ENCODE results near the gene ALDH18A1.

The ALDH18A1 gene

DNA sequence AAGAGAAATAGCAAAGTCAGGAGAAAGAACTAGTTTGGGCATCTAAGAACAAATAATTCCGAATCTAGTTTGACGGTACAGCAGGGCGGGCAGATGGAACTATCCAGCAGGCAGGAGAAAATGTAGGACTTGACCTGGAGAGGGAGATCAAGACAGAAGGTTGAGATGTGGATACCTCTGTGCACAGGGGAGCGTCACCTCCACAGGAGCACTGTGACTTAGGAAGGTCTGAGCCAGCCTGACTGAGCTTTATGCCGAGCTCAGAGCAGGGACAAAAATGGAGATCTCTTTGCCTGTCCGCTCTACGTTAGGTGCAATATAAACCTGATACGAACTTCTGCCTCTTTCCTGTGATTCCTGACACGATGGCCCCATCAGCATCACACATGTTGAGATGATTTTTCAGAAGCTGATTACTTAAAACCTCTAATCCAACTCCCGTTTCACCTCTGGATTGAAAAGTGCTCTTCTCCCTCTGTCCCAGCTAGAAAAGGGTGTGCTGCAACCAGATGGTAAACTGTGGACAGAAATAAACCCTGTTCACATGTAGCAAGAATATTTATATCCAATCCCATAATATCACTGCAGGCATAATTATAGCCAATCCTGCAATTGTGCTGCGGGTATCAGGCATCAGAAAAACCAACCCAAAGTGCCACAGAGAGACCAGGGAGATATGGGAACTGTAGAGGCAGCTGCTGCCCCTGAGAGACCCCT, 81.7 kb downstream of the ALDH18A1 start:
- DNase-seq: no peak

DNA sequence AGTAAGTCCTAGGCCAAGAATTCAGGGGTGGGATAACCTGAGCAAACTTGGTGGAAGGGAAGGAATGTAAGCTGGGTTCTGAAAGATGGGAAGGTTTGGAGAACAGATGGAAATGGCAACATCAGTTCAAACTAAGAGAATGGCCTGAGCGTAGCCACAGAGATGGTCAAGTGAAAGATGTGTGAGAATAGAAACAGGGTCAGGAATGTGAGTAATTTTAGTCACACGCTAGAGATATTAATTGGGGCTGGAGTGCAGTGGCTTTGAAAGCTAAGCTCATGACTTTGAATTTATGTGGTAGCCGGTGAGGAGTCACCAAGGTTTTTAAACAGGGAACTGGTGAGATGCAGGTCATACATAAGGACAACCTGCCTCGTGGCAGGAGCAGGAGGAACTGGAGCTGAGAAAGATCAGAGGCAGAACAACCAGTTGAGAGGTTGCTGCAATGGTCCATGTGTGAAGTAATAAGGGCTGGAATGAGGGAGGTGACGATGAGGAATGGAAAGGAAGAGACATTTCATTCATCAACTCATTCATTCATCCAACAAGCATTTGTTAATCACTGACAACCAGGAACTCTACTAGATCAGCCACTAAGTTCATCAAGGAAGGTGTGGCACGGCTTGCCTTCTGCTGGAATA, 82.4 kb downstream of the ALDH18A1 start:
- no peak for DNase-seq

DNA sequence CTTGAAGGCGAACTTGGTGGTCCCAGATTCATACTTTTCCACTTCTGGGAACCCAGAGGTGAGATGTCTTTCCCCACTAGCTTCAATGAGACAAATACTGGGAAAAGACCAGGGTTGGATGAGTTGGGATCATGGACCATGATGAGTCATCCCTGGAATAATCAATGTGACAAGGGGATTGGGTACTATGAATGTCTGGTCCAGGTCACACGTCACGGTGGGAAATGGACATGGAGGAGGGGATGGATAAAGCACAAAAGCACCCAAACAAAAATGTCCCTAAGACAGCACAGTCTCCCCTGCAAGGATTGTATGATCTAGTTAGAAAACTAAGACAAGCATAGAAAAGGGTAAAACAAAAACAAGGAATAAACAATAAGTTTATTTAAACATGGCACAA, 83.0 kb downstream of the ALDH18A1 start:
- no peak for DNase-seq

DNA sequence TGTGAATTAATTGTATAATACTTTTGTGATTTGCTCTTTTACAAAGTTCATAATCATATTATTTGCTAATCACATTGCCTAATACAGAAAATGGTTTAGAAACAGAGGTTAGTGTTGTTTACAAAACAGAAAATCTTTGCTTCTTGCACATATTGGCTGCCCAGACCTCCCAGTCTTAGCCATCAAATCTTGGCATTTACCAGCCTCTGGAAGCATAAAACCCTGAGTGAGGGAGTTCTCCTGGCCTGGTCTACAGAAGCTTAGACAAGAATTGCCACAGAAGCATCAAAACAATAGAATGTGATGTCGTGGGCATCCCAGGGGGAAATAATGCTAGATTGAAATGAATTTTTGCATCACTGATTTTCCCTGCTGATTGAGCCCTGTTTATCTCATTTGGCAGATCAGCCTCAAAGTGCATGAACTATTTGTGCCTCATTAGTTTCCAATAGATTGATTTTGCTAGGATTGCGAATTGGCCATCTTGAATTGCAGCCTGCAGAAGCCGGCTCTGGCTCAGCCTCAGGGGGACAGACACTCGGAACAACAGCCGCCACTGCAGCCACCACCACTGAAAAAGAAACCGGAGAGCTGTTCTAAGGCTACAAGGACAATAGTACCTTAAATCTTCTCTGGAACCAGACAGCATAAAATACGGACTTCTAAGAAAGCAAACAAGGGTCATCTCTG, 84.2 kb downstream of the ALDH18A1 start:
- DNase-seq: no peak

DNA sequence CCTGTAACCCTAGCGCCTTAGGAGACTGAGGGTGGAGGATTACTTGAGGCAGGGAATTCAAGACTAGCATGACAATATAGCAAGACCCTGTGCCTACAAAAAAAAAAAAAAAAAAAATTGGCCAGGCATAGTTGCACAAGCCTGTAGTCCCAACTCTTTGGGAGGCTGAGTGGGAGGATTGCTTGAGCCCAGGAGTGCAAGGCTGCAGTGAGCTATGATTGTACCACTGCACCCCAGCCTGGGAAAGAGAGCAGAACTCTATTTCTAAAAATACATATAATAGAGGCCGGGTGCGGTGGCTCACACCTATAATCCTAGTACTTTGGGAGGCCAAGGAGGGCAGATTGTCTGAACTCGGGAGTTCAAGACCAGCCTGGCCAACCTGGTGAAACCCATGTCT, 85.1 kb downstream of the ALDH18A1 start:
- DNase-seq: no peak

DNA sequence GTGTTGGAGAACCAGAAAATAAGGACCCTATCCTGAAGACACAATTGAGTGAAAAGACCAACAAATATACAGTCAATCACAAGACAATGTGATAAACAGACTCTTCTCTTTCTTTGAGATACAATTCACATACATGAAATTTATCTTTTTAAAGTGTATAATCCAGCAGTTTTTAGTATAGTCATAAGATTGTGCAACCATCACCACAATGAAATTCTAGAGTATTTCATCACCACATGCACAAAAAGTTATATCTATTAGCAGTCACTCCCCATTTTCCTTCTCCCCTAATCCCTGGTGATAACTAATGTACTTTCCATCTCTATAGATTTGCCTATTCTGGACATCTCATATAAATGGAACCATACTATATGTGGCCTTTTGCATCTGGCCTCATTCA, 87.1 kb downstream of the ALDH18A1 start:
- no peak for DNase-seq

DNA sequence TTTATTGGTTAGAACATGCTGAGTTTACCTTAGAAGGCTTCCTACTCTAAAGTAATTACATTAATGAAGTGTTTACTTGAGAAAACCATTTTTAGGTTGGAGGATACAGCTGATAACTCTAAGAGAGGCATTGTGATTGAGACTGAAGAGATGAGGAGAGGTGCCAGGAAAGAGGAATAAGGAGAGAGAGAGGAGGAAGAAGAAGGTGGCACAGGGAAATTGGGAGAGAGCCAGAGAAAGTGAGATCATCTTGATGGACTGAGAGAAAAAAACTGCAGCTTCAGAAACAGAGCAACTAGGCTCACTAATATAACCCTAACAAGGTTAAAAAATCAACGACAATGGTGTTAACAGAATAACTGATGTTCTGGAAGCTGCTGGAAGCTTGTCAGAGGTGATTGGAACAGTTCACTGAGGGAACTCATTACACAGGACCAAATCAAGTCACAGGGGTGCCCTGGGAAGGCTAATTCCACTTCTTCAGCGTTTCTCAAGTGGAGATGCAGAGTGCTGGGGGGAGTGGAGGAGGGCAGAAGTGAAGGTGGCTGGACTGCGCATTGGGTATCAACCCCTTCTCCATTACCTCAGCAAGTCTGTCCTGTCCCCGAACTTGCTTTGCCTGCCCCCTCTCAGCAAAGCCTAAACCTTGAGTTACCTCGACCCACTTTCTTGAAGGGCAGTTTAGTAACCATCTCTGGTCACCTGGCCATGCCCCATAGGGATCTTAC, 88.4 kb downstream of the ALDH18A1 start:
- DNase-seq: no peak

DNA sequence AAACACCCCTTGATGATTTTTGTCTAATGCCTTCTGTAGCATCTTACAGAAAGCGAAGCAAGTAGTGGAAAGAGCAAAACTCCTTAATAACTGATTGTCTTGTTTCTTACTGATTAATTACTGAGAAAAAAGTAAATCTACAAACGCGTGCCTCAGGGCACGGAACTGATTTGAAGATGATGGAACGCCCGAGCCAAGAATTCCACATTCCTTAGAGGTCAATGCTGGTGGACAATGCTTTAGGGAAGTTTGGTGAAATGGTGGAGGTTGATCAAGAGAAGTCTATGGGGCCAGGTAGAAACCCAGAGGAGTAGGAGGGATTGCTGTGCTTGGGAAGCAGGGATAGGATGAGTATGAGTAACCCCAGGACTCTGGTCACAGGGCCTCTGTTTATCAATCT, 90.4 kb downstream of the ALDH18A1 start:
- no peak for DNase-seq

DNA sequence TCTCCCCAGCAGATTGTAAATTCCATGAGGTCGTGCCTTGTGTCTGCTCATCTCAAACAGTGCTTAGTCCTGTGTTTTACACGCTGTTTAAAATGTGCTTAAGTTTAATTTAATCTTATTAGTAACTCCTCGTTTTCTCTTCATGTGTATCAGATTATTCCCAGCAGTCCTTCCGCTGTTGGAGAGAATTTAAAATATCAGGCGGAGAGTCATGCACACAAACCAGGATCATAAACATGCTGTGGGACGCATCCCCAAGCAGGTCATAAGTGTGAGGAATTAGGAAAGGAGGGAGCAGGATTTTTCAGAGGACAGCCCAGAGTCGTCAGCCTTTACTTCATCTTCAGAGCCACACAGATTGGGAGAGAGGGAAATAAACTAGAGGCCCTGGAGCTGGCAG, 91.2 kb downstream of the ALDH18A1 start:
- no peak for DNase-seq

DNA sequence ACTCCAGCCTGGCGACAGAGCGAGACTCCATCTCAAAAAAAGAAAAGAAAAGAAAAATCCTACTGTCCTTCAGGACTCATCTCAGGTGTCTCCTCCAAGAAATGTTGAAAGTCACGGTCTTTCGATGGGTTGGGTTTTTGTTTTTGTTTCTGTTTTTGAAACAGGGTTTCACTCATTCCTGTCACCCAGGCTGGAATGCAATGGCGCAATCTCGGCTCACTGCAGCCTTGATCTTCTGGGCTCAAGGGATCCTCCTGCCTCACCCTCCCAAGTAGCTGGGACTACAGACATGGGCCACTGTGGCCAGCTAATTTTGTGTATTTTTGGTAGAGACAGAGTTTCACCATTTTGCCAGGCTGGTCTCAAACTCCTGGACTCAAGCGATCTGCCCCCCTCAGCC, 92.2 kb downstream of the ALDH18A1 start:
- no peak for DNase-seq

DNA sequence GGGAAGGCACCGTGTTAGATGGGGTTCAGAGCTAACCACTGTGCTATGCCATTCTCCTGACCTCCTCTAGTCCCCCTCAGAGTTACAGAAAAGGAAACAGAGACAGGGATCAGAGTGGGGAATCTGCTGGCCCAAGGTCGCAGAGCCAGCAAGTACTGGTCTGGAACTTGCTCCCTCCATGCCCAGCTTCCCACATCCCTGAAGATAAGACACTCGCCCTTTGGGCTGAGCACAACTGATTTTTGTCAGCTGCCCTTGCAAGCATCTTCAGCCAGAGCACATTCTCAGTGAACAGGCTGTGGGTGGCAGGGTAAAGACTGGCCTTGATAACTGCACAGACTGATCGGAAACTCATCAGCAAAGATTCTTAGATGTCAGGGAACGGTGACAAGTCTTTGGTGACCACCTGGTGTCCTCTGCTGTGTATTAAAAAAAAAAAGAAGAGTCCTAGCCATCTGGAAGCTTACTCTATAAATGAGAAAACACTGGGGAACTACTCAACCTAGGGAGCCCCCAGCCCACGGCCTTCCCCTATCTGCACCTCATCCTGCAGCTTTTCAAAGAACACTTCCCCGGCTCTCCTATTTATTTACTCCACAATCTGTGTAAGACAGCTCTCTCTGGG, 94.1 kb downstream of the ALDH18A1 start:
- no peak for DNase-seq

DNA sequence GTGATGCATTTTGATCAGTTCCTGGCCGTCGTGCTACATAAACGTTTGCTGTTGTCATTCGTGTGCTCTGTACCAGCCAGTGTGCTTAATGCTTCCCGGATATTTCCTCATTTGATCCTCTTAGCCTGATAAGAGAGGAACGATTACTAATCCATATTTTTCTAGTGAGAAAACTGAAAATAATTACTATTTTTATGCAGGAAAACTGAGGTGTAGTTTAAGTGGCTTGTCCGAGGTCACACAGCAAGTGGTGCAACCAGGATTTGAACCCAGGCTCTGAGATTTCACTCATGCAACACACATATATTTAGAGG, 94.7 kb downstream of the ALDH18A1 start:
- no peak for DNase-seq

DNA sequence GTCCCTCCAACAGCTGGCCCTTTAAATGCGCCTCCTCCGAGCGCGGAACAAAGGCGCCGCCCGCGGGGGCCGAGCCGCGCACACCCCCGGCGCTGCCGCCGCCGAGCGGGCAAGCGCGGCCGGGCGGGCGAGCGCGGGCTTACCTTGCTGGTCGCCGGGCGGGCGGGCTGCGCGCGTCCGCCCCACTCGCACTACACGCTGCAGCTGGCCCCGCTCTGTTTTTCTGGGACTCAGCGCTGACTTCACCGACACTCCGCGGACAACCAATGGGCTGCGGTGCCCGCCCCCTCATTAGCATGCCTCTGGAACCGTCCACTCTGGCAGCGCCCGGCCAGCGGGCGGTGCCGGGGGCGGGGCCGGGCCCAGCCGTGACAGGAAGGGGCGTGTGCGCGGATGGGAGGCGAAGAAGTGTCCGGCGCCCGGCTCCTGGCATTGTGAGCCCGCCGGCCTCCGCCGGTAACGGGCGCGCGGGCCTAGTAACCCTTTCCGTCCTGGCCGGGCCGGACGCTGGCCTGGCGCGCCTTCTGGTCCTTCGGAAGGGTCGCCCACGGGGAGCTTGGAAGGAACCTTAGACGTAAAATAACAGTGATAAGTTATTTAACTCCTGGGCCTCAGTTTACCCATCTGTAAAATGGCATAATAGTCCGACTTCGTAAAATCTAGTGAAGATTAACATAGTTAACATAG, 95.2 kb downstream of the ALDH18A1 start, which contains the start of gene SORBS1:
SORBS1 (minus strand) TSS at position 195 of the 687 bp plus-strand sequence. CDS start 120,236 bp downstream, outside the sequence.
- peak; percentile 88 for DNase-seq

DNA sequence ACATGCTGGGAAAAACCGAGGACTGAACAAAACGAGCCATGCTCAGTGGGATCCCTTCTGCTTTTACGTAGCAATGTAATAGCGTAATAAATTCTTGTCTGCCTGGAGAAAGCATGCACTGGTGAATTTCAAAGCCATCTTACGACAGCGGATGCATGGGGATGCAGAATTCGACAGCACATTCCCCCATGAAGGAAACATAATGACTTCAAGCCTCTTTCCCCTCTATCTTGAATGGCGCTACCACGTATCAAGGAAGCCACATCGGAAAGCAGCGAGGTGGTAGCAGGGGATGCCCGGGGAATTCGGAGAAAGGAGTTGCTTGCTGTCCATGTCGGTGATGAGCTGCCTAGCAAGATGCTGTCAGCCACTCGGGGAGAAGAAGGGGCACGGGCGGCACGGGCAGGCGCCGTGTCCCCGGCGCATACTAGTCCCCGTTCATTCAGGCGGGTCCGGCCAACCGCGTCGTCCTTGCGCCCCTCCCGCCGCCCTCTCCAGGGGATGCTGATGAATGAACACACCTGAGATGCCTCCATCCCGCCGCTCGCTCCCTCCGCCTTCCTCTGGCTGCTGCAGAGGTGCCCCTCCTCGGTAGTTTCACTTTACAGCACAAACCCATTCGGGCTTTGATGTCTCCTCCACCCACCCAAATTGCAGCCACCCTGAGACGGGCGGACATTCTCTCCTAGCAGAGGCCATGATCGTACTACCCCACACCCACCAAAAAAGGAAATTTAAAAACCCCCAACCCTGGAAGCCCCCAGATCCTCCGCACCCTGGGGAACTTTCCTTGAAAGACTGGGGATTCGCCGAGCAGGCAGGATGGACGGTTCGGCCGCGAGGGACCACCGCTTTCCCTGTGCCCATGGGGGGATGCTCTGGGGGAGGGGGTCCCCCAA, 96.0 kb downstream of the ALDH18A1 start:
- peak; percentile 7 for DNase-seq

DNA sequence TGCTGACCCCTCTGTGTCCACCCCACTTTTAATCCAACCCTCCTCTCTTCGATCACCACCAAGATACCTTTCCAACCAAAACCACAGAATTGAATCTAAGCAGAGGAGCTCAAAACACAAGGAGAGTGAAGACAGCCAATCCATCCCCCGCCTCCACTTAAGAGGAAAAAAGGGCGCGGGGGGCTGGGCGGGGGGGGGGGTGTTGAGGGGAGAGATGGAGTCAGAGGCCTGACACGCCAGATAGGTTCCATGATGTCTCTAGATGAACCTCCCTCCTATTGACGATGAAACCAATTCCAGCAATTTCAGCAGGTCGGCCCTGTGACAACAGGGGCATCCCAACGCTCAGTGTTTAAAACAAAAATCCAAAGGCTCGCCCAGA, 96.6 kb downstream of the ALDH18A1 start:
- no peak for DNase-seq

DNA sequence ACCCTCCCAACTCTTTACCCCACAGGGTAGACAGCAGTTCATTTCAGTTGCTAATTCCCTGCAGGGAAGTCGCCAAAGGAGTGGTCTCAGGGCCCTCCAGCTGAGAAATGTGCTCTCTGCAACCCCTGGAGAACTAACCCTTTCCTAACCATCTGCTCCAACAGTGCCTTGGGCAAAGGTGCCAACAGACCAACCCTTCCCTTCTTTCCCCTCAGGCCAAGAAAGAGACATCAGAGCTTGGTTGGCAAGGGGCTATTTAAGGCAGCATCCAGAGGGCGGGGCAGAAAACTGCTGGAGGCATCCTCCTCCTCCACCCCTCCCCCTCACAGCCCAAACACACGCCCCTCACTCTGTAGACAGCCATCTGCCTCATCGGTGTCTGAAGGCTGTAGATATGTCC, 97.0 kb downstream of the ALDH18A1 start:
- no peak for DNase-seq

DNA sequence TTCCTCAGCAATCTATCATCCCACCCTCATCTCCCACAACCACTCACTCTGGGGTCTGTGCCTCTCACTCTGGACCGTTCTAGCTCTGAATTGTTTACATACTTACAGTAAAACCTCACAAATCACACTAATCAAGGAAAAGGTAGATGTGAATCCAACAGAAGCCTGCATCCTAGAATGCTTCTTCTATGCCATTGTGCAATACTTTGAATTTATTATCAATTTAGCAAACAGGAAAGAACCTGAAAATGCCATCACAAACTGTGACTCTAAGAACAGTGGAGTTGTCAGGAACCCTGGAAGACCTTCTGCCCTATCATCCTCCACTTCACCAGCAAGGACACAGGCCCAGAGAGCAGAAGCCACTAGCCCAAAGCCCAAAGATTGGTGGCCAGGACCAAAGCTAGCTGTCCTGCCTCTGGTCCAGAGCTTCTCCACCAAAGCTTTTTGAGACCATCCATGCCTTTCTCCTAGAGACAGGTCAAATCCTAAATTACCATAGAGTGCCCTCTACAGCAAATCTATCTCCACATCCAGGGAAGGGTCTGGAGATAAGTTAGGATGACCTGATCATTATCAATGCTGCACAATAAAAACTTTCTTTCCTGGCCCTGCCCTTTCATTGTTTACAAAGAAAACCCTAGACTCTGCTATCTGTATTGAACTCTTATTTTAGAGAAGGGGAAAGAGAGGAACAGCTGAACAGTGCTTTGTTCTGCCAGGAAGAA, 97.8 kb downstream of the ALDH18A1 start:
- no peak for DNase-seq

DNA sequence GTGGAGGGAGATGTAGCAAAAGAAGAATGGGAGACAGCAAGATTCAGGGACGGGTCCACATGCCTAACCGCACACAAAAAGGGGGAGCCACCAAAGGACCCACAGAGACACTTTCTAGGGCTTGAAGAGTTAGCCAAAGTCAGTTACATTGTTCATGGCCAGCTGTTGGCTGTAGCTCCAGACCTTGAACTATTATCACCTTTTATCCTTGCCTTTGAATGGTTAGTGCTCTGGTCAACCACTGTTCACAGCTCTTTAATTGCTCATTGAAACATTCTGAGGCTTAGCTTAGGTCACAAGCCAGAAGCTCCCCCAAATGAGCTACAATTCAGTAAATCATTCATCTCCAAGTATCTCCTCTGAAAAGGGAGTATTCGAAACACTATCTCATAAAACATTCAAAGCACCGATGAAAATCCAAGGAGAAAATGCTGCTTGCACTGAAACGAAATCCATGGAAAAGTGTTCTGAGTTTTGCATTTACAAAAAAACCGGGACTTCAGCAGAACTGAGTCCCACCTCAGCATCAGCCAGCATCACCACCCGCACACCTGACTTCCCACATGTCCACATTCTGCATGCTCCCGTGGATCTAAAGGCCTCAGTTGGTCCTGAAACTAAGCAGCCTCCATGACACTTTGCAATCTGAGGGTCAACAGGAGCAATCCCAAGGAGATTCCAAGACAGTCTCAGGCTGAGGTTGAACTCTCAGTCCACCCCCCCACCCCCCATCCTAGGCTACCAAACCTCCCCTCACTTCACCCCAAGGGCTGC, 99.3 kb downstream of the ALDH18A1 start:
- no peak for DNase-seq
